Right atrium auricular region (tissue), 2 donors: Measurements from ENCODE around the gene RDH8. TPM values are rescaled to one million over a fixed set of nuclear protein-coding genes. Genes with fewer than 3 reads are reported as not detected.

Source experiments
- DNase-seq: peaks from one replicate; pipeline ENCODE4 v3.0.0-alpha.2; 2019; ENCODE audit warnings: low spot score
- H3K27ac ChIP-seq, 2 donors: fragments of 200-600 bp; sonication (generic); 1 replicate in 1 of 2; 2 replicates in 1 of 2; pipeline ENCODE4 v1.5.1; 2016 to 2019
- H3K27me3 ChIP-seq, 2 donors: fragments of 200-600 bp; sonication (generic); one replicate each; pipeline versions ENCODE4 v1.5.1 to v1.6.0; 2017 to 2019
- H3K36me3 ChIP-seq: fragments of 200-600 bp; sonication (generic); one replicate; pipeline ENCODE4 v1.5.1; 2016
- H3K4me1 ChIP-seq, 2 donors: fragments of 200-600 bp; sonication (generic); one replicate each; pipeline versions ENCODE4 v1.5.1 to v1.6.0; 2017 to 2019
- H3K4me3 ChIP-seq, 2 donors: fragments of 200-600 bp; sonication (generic); 1 replicate in 1 of 2; 2 replicates in 1 of 2; pipeline ENCODE4 v1.5.1; 2017 to 2019; ENCODE audit warnings: mild to moderate bottlenecking in 1 of 2, moderate library complexity in 1 of 2
- H3K9me3 ChIP-seq, 2 donors: fragments of 200-600 bp; sonication (generic); one replicate each; pipeline ENCODE4 v1.5.1; 2019
- total RNA-seq, 2 donors: library from RNA; depleted of rRNA; stranded (reverse); fragments of >200 nt; gene quantifications; one replicate each; pipeline ENCODE4 v1.1.0, GENCODE V29; 2016
- TF ChIP-seq, protein P1 (sequence below), 2 donors: fragments of 200-600 bp; sonication (generic); IDR thresholded peaks; one replicate each; pipeline ENCODE4 v1.5.1; 2019; ENCODE audit warnings: antibody characterized with exemption in 2 of 2

Gene RDH8
- total RNA-seq, 2 donors from 2014 or later: not detected

GRCh38 chr19:9970481-9970880 lies 42.8 kb upstream of the RDH8 start:
- Histone ChIP-seq H3K27me3 (peaks cover 0 to 4% of the 10 kb centered on the region in 2 donors), H3K36me3 (peaks cover 21% of the 10 kb centered on the region), H3K27ac (no peak overlapping the region), H3K4me3 (no peak overlapping the region), H3K9me3 (no peaks in the 10 kb centered on the region), H3K4me1 (no peaks in the 10 kb centered on the region)
- TF ChIP-seq, protein P1, sequence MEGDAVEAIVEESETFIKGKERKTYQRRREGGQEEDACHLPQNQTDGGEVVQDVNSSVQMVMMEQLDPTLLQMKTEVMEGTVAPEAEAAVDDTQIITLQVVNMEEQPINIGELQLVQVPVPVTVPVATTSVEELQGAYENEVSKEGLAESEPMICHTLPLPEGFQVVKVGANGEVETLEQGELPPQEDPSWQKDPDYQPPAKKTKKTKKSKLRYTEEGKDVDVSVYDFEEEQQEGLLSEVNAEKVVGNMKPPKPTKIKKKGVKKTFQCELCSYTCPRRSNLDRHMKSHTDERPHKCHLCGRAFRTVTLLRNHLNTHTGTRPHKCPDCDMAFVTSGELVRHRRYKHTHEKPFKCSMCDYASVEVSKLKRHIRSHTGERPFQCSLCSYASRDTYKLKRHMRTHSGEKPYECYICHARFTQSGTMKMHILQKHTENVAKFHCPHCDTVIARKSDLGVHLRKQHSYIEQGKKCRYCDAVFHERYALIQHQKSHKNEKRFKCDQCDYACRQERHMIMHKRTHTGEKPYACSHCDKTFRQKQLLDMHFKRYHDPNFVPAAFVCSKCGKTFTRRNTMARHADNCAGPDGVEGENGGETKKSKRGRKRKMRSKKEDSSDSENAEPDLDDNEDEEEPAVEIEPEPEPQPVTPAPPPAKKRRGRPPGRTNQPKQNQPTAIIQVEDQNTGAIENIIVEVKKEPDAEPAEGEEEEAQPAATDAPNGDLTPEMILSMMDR (IDR thresholded peaks at IDR 0.05): no peak
- DNase-seq: no peak

DNA sequence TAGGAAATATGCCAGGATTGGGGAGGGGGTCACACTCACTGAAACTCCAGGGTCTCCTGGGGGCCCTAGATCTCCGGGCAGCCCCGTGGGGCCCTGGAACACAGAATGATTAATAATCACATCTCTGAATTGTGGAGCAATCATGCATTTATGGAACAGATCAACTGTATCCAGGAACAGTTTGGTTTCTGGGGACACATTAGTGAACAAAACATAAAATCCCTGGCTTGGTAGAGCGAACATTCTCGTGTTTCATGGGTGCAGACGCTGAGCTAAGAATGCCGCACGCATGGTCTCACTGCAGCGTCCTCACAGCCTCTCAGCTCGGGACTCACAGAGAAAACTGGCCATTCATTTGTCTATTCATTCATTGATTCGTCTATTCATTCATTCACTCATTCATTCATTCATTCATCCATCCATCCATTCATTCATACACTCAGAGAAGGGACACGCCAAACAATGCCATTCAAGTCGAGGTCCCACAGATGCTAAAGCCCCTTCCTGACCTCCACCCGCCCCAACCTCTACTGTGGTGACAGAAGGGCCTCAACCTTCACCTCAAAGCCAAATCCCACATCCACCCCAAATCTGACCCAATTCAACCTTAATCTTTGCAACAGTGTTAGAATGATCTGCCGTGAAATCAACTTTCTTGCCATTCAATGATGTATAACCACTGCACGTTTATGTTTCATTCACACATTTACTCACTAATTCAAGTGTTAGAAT lies 42.0 kb upstream of the RDH8 start:
- no peak for DNase-seq
- peaks cover 0 to 2% of the 10 kb centered on the region in 2 donors for H3K27me3 ChIP-seq
- H3K27ac ChIP-seq: no peak overlapping the region

DNA sequence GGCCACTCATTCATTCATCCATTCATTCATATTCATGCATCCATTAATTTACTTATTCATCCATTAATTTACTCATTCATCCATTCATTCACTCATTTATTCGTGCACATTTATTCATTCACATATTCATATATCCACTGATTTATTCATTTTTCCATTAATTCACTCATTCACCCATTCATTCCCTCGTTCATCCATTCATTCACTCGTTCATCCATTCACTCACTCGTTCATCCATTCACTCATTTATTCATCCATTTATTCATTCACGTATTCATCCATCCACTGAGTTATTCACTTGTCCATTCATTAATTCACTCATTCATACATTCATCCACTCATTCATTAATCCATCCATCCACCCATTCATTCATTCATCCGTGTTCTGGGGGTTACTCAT lies 41.2 kb upstream of the RDH8 start:
- Histone ChIP-seq H3K27ac (no peak overlapping the region), H3K4me3 (no peak overlapping the region), H3K27me3 (no peaks in the 10 kb centered on the region), H3K4me1 (no peaks in the 10 kb centered on the region), H3K36me3 (peaks cover 21% of the 10 kb centered on the region), H3K9me3 (no peaks in the 10 kb centered on the region)
- TF ChIP-seq, protein P1 (IDR thresholded peaks at IDR 0.05): no peak
- no peak for DNase-seq

More for the DNA sequence above, 42.0 kb upstream of the RDH8 start:
- H3K4me1 ChIP-seq: no peaks in the 10 kb centered on the region
- peaks cover 21% of the 10 kb centered on the region for H3K36me3 ChIP-seq
- TF ChIP-seq, protein P1 (IDR thresholded peaks at IDR 0.05): no peak
- no peak overlapping the region for H3K4me3 ChIP-seq
- no peaks in the 10 kb centered on the region for H3K9me3 ChIP-seq

DNA sequence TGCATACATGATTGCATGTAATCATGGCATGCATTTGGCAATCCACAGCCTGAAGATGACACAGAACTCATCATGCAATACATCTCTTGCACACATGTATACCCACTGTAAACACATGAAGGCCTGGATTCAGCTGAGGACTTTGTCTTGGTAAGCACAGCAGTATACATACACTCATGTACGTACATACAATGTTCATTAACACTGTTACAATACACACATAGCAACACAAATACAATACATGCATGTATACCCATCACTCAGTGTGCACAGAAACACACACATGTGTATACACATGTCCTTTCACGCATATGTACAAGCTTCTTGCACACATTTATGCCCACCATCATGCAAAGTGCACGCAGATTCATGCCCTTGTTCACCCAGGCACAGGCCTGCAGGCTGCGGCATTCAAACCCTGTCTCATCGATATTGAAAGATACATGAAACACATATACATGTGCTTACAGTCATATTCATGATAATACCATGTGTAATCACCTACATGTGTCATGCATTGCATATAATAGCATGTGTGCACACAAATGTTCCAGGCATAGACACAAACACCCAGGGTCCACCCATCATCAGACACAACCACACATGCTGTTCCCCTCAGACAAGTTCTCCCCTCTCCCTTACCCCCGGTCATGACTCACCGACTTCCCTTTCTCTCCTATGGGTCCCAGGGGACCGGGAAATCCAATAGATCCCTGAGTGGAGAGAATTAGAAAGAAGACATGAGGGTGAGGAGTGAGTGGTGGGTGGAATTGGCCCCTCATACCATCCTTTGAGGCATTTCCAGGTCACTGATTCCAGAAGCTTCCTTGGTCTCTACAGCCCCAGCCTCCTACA lies 31.6 kb upstream of the RDH8 start:
- Histone ChIP-seq H3K4me3 (no peak overlapping the region), H3K36me3 (peaks cover 16% of the 10 kb centered on the region), H3K9me3 (no peaks in the 10 kb centered on the region), H3K27me3 (no peaks in the 10 kb centered on the region), H3K4me1 (peaks cover 0 to 11% of the 10 kb centered on the region in 2 donors), H3K27ac (no peak overlapping the region)
- DNase-seq: no peak
- TF ChIP-seq, protein P1 (IDR thresholded peaks at IDR 0.05): no peak

DNA sequence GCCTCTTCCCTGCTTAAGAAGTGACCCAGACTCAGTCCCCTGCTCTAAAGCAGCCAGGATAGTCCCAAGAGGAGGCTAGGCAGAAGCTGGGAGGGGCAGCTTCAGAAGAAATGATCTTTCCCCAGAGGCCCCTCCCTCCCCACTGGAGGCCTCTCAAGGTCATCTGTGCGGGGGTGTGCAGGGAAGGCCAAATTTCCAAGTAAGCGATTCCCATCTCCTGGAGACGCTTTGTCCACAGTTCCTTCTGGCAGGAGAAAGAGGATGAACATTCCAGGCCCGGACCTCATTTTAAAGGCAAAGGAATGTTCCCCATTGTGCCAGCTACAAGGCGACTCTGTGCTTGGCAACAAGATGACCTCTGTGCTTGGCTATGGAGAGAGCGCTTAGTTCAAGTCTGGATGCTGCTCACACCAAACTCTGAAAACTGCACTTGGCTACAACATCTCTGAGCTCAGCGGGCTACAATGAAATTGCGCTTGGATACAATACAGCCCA lies 26.4 kb upstream of the RDH8 start:
- H3K9me3 ChIP-seq: no peaks in the 10 kb centered on the region
- no peak overlapping the region for H3K4me3 ChIP-seq
- peak overlapping the region; percentile 19 to 61 for H3K27ac ChIP-seq
- peak; percentile 67 for DNase-seq
- H3K27me3 ChIP-seq: no peaks in the 10 kb centered on the region
- TF ChIP-seq, protein P1 (IDR thresholded peaks at IDR 0.05): no peak
- H3K4me1 ChIP-seq: peaks cover 0 to 25% of the 10 kb centered on the region in 2 donors
- H3K36me3 ChIP-seq: peaks cover 15% of the 10 kb centered on the region
